GM18498 (cell line): ENCODE measurements around the gene AATK.

ENCODE experiments used
- ATAC-seq: cut with Tn5 transposase; IDR thresholded peaks from one replicate; pipeline ENCODE4 v1.9.1; 2021; ENCODE audit warnings: mild to moderate bottlenecking, moderate library complexity; ENCODE audit not compliant: unreplicated experiment

The AATK gene

DNA sequence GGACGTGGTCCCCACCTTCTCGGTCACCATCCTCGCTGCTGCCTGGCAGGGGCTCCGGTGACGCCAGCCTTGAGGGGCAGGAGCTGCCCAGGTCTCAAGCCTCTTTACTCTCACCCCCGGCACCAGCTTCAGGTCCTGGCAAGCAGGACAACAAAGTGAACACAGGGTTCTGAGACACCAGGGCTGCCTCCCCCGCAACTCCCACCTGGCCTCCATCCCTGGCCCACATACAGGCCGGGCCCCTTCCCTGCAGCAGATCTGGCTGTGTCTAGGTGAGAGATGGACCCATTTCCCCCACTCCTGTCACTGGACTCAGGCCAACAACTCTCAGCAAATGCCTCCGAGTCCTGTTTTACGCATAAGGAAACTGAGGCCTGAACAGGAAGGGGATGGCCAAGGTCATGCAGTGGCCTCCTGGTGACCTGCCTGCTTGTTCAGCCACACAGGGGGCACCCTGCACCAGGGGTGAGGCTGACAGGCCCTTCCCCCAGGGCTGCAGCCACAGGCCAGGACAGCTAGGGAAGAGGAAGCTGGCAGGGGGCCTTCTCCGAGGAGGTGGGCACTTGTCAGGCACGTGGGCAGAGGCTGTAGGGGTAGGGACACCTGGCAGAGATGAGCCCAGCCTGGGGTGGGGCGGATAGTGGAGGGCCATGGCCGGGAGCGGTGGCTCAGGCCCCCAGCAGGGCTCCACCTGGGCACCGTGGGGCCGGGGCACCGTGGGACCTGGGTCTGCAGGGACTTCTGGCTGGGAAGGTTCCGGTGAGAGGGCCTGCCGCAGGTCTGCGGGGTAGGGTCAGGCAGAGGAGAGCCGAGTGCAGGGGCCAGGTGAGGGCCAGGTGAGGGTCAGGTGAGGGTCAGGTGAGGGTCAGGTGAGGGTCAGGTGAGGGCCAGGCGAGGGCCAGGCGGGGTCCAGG is 47.5 kb downstream of the AATK start:
- no peak for ATAC-seq

DNA sequence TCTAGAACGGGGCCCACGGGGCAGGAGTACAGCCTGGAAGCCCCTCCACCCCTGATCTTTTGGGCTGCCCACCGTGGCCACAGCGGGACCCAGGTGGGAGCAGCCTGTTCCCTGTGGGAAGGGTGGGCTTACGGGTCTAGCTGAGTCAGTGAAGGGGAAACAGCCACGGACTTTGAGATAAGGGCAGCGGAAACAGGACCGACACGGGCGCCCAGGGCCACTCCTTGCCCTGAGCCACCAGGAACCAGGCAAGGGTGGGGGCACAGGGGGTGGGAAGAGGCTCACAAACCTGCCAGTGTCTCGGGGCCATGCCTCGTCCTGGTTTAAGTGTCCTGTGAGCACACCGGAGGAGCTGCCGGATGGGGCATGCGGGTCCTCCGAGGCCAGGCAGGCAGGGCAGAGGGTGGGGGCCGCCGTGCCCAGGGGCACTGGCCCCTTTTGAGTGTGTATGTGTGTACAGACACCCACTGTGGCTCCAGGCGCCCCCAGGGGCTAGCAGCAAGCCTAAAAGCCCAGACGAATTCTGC is 48.3 kb downstream of the AATK start:
- ATAC-seq = no peak

DNA sequence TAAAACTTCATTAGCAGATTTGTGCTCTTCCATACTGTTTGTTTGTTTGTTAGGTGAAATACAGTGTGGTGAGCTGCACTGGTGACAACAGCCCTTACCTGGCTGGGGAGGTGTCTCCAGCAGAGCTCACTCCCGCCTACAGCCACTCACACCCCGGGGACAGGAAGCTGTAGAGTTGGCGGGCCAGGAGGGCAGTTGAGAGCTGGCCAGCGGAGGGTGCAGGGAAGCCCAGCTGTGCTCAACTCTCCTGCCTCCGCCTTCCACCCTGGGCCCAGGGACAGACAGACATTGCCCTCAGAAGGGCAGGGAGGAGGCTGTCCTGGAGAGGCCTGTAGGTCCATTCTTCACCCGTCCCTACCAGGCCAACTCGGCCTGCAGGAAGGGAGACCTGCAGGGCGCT is 49.3 kb downstream of the AATK start:
- no peak for ATAC-seq

DNA sequence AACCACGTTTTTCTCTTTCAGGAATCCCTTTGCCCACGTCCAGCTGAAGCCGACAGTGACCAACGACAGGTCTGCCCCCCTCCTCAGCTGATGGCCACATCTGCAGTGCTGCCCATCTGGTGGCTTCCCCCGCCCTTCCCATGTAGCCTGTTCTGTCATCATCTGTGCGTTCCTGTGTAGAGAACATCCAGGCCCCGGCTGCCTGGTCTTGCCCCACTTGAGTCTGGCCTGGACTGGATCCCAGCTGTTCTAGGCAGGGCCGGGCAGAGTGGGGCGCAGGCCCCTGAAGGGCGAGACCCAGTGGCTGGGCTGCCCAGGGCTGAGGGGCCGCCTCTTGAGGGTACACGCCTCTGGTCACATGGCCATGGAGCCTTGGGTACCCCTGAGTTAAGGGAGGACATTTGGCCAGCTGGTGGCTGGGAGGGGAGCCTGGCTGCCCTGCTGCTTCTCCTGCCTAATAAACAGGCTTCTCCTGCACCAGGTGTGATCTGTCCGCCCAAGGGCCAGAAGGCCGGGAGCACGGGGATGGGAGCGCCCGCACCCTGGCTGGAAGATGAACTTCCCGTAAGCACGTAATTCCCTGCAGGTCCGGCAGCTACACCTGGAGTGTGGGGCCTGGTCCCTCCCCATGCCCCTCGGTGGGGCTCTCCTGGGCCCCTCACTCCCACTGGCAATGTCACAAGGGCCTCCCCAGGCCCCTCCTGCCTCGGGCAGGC is 50.1 kb downstream of the AATK start:
- no peak for ATAC-seq

DNA sequence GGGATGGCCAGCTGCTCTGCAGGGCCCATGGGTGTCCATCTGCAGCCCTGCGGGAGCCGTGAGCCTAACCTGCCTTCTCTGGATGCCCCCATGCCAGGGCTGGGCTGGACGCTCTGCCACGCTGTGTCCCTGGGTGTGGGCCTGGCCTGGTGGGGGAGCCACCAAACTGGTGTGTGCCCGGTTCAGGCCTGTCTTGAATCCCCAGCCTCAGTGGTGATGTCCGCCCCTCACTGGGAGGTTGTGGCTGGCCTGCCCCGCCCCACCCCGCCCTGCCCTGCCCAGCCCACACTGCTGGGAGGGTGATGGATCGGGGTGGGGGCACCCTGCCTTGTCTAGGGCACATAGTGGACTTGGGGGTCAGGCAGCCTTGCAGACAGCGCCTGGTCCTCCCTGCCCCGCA is 50.8 kb downstream of the AATK start:
- ATAC-seq = no peak

DNA sequence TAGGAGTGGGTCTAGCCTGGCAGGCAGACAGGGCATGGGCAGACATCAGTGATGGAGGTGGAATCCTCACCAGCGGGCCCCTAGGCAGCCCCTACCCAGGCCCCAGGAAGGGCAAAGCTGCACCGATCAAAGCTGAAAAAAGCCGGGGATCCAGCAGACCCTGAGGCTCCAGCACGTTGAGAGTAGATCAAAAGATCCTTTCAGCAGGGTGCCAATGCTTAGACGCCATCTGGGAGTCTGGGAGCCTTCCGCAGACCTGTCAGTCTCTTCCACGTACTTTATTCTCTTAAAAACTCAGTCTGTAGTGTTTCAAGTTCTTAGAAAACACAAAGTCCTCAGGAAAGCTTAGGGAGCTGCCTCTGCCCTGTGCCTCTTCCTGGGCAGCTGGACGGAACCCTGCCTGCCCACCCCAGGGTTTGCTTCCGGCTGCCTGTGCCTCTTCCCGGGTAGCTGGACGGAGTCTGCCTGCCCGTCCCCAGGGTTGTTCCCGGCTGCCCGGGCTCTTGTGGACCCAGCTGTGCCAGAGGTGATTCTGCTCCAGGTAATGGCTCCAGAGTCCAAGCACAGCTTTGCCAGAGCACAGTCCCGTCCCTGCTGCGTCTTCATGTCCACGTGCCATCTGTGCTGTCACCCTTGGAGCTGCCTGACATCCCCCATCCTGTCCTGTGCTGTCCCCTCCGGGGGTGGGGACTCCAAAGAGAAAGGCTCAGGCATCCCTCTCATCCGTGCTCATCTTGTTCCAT is 51.5 kb downstream of the AATK start:
- ATAC-seq = no peak

DNA sequence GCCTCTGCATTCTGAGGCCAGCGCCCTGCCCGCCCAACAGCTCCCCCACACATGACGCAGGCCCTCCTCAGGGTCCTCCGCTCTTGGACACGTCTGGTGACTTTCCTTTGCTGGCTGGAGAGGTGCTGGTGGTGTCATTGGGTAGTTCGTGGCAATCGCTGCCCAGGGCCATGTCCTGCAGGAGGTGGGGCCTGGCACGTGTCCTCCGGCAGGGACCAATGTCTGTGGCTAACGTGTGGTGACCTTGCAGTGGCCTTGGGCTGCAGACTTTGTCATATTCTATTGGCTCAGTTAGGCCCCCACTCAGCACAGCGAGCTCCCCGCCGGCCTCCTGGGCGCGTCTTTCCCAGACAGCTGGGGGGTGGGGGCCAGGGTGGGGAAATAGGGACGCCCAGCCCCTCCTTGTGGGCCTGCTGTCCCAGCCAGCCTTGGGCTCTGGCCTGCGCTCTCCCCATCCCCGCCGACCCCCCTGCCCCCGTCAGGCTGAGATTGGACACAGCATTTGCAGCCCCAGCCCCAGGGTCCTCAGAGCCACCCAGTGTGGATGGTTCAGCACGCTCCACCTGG is 52.8 kb downstream of the AATK start:
- no peak for ATAC-seq

DNA sequence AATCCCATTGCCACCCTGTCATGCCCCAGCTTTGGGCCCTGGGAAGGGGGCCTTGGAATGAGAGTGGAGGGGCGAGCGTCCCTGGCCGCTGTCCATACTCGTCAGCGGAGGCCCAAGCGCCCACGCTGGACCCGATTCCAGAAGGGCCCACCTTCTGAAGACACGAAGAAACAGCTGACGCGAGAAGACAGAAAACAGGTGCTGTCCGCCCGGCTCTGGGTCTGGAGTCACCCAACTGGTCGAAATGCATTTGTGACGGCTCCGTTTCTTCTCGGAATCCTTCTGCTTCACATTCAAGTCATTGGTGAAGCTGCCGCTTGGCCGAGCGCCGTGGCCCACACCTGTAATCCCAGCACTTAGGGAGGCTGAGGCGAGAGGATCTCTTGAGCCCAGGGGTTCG is 53.6 kb downstream of the AATK start:
- no peak for ATAC-seq

DNA sequence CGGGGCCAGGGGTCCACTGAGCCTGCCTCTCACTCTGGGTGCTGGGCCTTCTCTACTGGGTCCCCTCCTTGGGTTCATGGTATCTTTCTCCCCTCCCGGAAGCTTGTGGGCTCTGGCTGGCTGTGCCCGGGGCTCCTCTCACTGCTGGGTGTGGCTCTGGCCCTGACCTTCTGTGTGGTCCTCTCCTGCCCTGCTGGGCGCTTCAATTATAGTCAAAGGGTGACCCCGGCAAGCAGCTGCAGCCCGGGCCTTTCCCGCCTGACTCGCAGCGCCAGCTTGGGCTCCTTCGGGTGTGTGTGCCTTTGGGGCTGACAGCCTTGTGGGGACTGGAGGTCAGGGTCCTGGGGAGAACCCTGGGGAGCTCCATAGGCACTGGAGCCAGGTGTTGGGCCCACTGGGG is 55.0 kb downstream of the AATK start:
- ATAC-seq = no peak

DNA sequence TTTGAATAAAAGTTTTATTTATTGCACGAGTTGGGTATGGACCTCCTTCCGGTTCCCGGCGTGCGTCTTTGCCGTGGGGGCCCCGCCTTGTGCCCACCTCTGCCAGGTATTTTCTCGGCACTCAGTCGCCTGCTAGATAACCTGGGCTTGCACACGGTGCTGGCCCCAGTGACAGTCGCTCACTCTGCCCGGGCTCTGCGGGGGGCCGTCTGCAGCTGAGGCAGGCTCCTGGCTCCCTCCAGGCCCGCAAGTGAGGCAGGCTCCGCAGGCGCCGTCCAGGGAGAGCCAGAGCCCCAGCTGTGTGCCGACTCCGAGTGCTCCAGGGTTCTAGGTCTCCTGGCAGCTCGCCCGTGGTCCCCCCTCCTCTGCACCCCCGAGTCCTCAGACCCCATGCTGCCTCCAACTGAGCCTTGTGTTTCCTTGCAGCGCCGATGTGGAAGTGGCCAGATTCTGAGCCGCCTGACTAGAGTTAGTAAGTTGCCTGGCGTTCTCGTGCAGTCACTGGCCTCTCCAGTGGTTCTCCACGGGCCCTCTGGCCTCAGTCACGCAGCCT is 55.5 kb downstream of the AATK start:
- no peak for ATAC-seq

DNA sequence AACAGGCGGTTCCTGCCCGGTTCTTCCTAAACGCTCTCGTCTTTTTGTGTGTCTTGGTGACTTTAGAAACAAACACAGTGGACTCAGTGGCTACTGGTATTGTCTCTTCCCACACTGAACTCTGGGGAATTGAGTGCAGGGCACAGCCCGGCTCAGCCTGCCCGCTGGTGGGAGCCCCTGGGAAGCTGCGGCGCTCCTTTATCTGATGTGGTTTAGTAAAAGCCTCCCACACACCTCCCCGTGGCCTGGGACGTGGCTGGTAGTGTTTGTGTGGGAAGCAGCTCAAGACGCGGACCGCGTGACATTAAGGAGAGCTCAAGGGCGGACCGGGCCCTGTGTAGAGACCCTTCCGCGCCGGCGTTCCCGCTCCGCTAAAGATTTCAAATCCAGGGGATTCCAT is 56.1 kb downstream of the AATK start:
- no peak for ATAC-seq

DNA sequence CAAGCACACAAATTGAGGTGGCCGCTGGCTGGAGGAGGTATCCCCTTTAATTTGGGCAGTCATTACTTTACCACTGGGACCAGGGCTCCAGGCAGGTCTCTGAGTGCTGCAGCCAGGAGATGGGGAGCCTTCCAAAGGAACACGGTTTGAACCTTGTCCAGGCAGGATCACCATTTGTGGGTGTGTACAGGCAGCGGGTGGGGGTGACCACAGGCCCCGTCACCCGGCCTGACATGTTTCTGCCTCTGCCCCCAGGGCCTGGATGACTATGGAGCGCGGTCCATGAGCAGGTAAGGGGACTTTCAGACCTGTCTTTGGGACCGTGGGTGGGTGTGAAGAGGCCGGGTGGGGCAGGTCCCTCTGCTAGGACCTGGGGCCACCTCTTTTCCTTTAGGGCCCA is 57.8 kb downstream of the AATK start:
- ATAC-seq = no peak

DNA sequence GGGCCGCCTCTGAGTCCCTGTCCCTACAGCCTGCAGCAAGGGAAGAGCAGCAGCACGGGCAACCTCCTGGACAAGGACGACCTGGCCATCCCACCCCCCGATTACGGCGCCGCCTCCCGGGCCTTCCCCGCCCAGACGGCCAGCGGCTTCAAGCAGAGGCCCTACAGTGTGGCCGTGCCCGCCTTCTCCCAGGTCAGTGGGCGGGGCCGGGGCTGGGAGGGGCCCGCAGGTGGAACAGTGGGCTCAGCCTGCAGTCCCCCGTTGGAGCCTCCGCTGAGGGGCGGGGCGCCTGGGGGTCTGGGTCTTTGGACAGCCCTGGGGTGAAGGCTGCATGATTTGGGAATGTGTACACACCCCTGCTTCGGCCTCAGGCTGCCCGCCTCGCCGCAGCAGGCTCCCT is 59.3 kb downstream of the AATK start:
- no peak for ATAC-seq

DNA sequence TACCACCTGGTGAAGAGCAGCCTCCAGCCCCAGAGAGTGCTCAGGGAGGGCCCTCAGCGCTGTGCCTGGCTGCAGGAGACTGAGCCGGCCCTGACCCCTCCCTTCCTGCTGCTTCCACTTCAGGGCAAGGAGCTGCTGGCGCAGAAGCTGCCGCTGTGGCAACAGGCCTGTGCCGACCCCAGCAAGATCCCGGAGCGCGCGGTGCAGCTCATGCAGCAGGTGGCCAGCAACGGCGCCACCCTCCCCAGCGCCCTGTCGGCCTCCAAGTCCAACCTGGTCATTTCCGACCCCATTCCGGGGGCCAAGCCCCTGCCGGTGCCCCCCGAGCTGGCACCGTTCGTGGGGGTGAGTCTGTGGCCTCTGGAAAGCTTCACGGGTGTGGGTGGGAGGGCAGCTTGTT is 62.6 kb downstream of the AATK start:
- no peak for ATAC-seq

DNA sequence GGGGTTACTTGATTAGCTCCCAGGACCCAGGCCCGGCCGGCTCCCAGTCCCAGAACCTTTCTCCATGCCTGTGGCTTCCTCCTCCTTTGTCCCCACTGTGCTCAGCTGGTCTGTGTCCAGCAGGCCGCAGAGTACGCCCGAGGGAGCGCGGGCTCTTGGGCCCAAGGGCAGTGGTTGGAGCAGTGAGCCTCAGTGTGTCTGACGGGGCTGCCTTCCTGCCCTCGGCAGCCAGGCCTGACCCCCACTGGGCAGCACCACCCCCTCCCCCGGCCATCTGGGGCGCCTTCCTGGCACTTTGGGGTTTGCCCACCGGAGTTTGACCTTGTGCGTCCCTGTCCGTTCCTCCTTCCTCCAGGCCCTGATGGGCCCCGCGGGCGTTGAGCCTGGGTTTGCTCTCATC is 63.2 kb downstream of the AATK start:
- ATAC-seq = no peak

DNA sequence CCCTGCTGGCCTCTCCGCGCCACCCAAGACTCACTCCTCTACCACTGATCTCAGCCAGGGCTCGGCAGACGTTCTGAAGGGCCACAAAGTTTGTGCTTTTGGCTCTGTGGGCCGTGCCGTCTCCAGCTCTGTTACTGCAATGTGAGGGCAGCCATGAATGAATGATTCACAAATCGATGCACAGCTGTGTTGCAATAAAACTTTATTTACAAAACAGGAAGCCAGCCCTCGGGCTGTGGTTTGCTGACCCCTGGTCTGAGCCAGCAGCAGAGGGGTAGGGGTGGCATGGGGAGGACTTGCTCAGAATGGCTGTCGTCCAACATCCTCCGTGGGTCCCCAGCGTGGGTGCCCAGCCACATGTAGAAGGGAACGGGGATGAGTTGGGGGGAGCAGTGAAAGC is 63.7 kb downstream of the AATK start:
- no peak for ATAC-seq

DNA sequence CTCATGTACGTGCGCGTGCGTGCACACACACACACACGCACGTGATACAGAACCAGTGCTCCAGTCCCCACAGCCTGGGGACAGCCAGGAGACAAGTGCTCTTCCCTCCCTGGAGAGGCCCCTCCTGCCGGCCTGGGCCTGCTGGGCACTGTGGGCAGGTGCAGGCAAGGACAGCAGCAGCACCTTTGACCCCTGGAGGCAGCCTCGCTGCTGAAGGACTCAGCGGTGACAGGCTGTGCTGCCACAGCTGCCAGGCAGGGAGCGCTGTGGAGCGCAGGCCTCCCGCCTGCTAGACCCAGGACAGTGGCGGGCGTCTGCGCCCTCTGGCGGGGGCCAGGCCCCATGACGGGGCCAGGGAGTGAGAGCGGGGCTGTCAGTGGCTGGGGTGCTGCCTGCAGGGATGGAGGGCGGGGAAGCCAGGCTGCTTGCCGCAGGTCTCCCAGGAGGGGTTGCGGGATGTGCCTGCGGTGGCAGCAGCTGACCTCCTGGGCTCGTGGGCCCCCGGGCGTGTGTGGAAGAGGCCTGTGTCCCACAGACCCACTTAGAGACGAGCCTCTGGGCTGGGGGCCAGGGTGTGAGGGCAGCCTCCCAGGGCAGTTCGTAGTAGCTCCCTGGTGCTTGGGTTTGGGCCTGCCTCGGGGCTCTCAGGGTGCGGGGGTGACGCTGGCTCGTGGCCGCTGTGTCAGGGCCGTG is 64.3 kb downstream of the AATK start:
- peak; percentile 87 for ATAC-seq

DNA sequence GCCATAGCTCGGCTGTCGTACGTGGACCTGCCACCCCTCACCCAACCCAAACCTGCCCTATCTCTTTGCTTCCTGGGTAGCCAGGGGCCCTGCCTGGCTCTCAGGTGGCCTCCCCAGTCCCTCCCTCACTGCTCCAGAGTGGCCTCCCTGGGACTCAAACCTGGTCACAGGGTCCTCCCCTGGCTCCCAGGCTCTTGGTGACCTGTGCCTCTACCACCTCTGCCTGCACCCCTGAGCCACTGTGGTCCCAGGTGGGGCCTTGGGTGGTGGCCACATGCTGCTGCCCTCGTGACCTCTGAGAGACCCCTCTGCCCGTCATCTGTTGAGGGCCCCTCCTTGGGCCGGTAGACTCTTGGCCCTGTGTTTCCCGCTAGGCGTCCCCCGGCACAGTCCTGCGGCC is 65.4 kb downstream of the AATK start:
- ATAC-seq = no peak

DNA sequence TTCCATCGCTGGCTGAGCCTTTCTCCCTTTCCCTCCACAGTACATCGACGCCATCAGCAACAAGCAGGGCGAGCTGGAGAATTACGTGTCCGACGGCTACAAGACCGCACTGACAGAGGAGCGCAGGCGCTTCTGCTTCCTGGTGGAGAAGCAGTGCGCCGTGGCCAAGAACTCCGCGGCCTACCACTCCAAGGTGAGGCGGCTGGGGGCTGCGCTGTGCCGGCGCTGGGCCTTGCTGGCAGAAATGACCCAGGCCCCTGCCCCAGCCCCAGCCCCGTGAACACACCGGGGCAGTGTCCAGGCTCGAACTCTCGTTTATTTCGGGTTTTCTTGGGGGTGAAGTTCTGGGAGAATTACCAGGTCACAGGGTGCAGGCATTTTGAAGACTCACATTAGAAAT is 66.1 kb downstream of the AATK start:
- no peak for ATAC-seq

DNA sequence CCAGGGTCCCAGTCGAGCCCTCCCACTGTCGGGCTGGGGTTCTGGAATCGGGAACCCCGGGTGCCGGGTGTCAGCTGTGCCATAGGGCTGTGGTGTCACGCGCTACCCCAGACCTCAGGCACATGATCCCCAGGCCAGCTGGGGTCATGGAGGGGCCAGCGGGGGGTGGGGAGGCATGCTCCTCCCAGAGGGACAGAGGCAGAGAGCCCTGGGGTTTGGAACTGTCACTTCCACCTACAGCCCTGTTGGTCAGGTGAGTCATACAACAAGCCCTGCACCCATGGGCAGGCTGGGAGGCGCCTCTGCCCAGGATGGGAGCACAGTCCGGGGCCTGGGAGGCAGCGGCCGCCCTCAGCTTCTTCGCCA is 68.1 kb downstream of the AATK start:
- ATAC-seq = no peak
